Muscle layer of duodenum (tissue), 2 donors: ENCODE results near the gene ARAP3.

Source experiments
- H3K27ac ChIP-seq: one replicate; pipeline ENCODE4 v1.7.0; 2013; ENCODE audit warnings: mild to moderate bottlenecking, low read length
- H3K27me3 ChIP-seq: one replicate; pipeline ENCODE4 v1.7.0; 2013; ENCODE audit warnings: low read depth, mild to moderate bottlenecking, control low read depth, low read length
- H3K36me3 ChIP-seq, 2 donors: one replicate each; pipeline ENCODE4 v1.7.0; 2013; ENCODE audit warnings: low read length in 2 of 2, control low read depth in 1 of 2, mild to moderate bottlenecking in 1 of 2; ENCODE audit not compliant: insufficient read depth in 2 of 2, control insufficient read depth in 1 of 2
- H3K4me1 ChIP-seq, 2 donors: one replicate each; pipeline ENCODE4 v1.7.0; 2013; ENCODE audit warnings: low read length in 2 of 2, mild to moderate bottlenecking in 2 of 2, control low read depth in 1 of 2, moderate library complexity in 1 of 2; ENCODE audit not compliant: insufficient read depth in 2 of 2, control insufficient read depth in 1 of 2
- H3K4me3 ChIP-seq, 2 donors: one replicate each; pipeline ENCODE4 v1.7.0; 2013; ENCODE audit warnings: low read length in 2 of 2, low read depth in 1 of 2, mild to moderate bottlenecking in 1 of 2
- H3K9me3 ChIP-seq, 2 donors: one replicate each; pipeline ENCODE4 v1.7.0; 2013; ENCODE audit warnings: low read length in 2 of 2, control low read depth in 1 of 2, mild to moderate bottlenecking in 1 of 2; ENCODE audit not compliant: control insufficient read depth in 1 of 2
- donor health status: healthy.

ARAP3 gene

GRCh38 chr5:141665995-141666940 lies 15.8 kb downstream of the ARAP3 start:
- H3K4me3 ChIP-seq = no peak overlapping the region
- no peaks in the 10 kb centered on the region for H3K9me3 ChIP-seq
- H3K4me1 ChIP-seq = no peaks in the 10 kb centered on the region
- H3K36me3 ChIP-seq = peaks cover 0 to 6% of the 10 kb centered on the region in 2 donors
- no peaks in the 10 kb centered on the region for H3K27me3 ChIP-seq
- no peak overlapping the region for H3K27ac ChIP-seq

- Histone ChIP-seq H3K4me1 (no peaks in the 10 kb centered on the region), H3K36me3 (no peaks in the 10 kb centered on the region), H3K27me3 (no peaks in the 10 kb centered on the region), H3K4me3 (no peak overlapping the region), H3K27ac (no peak overlapping the region), H3K9me3 (no peaks in the 10 kb centered on the region)
These were observed 17.1 kb downstream of the ARAP3 start for GRCh38 chr5:141664733-141665461.

- Histone ChIP-seq H3K36me3 (no peaks in the 10 kb centered on the region), H3K27ac (no peak overlapping the region), H3K27me3 (no peaks in the 10 kb centered on the region), H3K4me3 (no peak overlapping the region), H3K4me1 (no peaks in the 10 kb centered on the region), H3K9me3 (no peaks in the 10 kb centered on the region)
These were observed 18.5 kb downstream of the ARAP3 start for GRCh38 chr5:141663506-141663905.

GRCh38 chr5:141662028-141662427 lies 20.0 kb downstream of the ARAP3 start:
- H3K27me3 ChIP-seq = no peaks in the 10 kb centered on the region
- H3K36me3 ChIP-seq = peaks cover 0 to 3% of the 10 kb centered on the region in 2 donors
- H3K4me3 ChIP-seq = no peak overlapping the region
- no peak overlapping the region for H3K27ac ChIP-seq
- H3K9me3 ChIP-seq = no peaks in the 10 kb centered on the region
- H3K4me1 ChIP-seq = no peaks in the 10 kb centered on the region

- Histone ChIP-seq H3K27me3 (no peaks in the 10 kb centered on the region), H3K4me1 (no peaks in the 10 kb centered on the region), H3K4me3 (no peak overlapping the region), H3K36me3 (peaks cover 8 to 15% of the 10 kb centered on the region in 2 donors), H3K27ac (no peak overlapping the region), H3K9me3 (no peaks in the 10 kb centered on the region)
These were observed 24.0 kb downstream of the ARAP3 start for GRCh38 chr5:141657937-141658545.

GRCh38 chr5:141657404-141657803 lies 24.6 kb downstream of the ARAP3 start:
- H3K9me3 ChIP-seq = no peaks in the 10 kb centered on the region
- no peaks in the 10 kb centered on the region for H3K4me1 ChIP-seq
- peaks cover 8 to 15% of the 10 kb centered on the region in 2 donors for H3K36me3 ChIP-seq
- H3K27ac ChIP-seq = no peak overlapping the region
- no peaks in the 10 kb centered on the region for H3K27me3 ChIP-seq
- H3K4me3 ChIP-seq = no peak overlapping the region

- peaks cover 8 to 15% of the 10 kb centered on the region in 2 donors for H3K36me3 ChIP-seq
- H3K27ac ChIP-seq = no peak overlapping the region
- H3K9me3 ChIP-seq = no peaks in the 10 kb centered on the region
These were observed 25.6 kb downstream of the ARAP3 start for GRCh38 chr5:141656396-141656795.

GRCh38 chr5:141655020-141655419 lies 27.0 kb downstream of the ARAP3 start:
- H3K27ac ChIP-seq = no peak overlapping the region
- no peaks in the 10 kb centered on the region for H3K27me3 ChIP-seq
- H3K9me3 ChIP-seq = no peaks in the 10 kb centered on the region
- H3K36me3 ChIP-seq = peaks cover 8 to 15% of the 10 kb centered on the region in 2 donors
- no peak overlapping the region for H3K4me3 ChIP-seq
- H3K4me1 ChIP-seq = peaks cover 0 to 10% of the 10 kb centered on the region in 2 donors

More at GRCh38 chr5:141656396-141656795, 25.6 kb downstream of the ARAP3 start:
- Histone ChIP-seq H3K27me3 (no peaks in the 10 kb centered on the region), H3K4me1 (no peaks in the 10 kb centered on the region), H3K4me3 (no peak overlapping the region)

- Histone ChIP-seq H3K4me3 (no peak overlapping the region), H3K4me1 (peaks cover 0 to 12% of the 10 kb centered on the region in 2 donors), H3K36me3 (peaks cover 8 to 15% of the 10 kb centered on the region in 2 donors), H3K27ac (no peak overlapping the region), H3K27me3 (no peaks in the 10 kb centered on the region), H3K9me3 (no peaks in the 10 kb centered on the region)
These were observed 27.7 kb downstream of the ARAP3 start for GRCh38 chr5:141654298-141654697.

GRCh38 chr5:141651728-141652105 lies 30.3 kb downstream of the ARAP3 start:
- H3K36me3 ChIP-seq = peaks cover 4 to 30% of the 10 kb centered on the region in 2 donors
- peaks cover 0 to 12% of the 10 kb centered on the region in 2 donors for H3K4me1 ChIP-seq
- peak overlapping the region; percentile 70 to 80 for H3K4me3 ChIP-seq
- H3K27me3 ChIP-seq = no peaks in the 10 kb centered on the region
- peak overlapping the region; percentile 31 for H3K27ac ChIP-seq
- H3K9me3 ChIP-seq = no peaks in the 10 kb centered on the region
